Adipocyte (in vitro differentiated cells): ENCODE results near the gene KPNA1.

ENCODE experiments used
- DNase-seq: peaks from one replicate; pipeline ENCODE4 v3.0.0-alpha.2; 2015; ENCODE audit warnings: low read depth
- H3K27me3 ChIP-seq: replicated peaks from 2 replicates; pipeline ENCODE4 v1.7.0; 2013; ENCODE audit warnings: mild to moderate bottlenecking, low read length, moderate library complexity; ENCODE audit not compliant: control insufficient read depth, insufficient read depth
- H3K36me3 ChIP-seq: 2 replicates; pipeline ENCODE4 v1.7.0; 2013; ENCODE audit warnings: low read length, mild to moderate bottlenecking, moderate library complexity; ENCODE audit not compliant: control insufficient read depth, insufficient read depth, severe bottlenecking
- H3K4me1 ChIP-seq: 2 replicates; pipeline ENCODE4 v1.7.0; 2013; ENCODE audit warnings: mild to moderate bottlenecking, low read length, moderate library complexity; ENCODE audit not compliant: control insufficient read depth, insufficient read depth
- H3K4me3 ChIP-seq: 2 replicates; pipeline ENCODE4 v1.7.0; 2013; ENCODE audit warnings: mild to moderate bottlenecking, low read length, moderate library complexity
- H3K9ac ChIP-seq: 2 replicates; pipeline ENCODE4 v1.7.0; 2013; ENCODE audit warnings: mild to moderate bottlenecking, low read length, moderate library complexity
- H3K9me3 ChIP-seq: 2 replicates; pipeline ENCODE4 v1.7.0; 2013; ENCODE audit warnings: mild to moderate bottlenecking, low read length, moderate library complexity; ENCODE audit not compliant: control insufficient read depth

Gene KPNA1

DNA sequence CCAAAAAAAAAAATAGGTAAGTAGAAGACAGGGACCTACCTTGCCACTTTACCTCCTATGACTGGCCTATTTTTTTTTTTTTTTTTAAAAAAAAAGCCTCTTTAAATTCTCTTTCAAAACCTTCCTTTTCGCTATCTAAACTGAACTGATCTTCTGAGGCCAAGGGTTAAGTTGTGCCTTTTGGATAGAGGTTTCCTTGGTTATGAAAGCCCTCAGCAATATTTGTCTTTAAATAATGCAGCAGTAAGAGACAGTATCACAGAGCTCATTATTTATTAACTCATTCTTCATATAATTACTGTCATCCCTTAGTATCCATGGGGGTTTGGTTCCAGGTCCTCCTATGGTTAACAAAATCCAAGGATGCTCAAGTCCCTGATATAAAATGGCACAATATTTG lies 140.7 kb downstream of the KPNA1 start:
- Histone ChIP-seq H3K4me1 (peaks cover 30% of the 10 kb centered on the region), H3K9ac (no peak overlapping the region)

More for the DNA sequence above, 140.7 kb downstream of the KPNA1 start:
- Histone ChIP-seq H3K36me3 (peaks cover 19% of the 10 kb centered on the region), H3K4me3 (no peak overlapping the region), H3K9me3 (no peaks in the 10 kb centered on the region), H3K27me3 (no peaks in the 10 kb centered on the region)
- no peak for DNase-seq
